ENCODE results near the gene PODN.

Gene PODN

DNA sequence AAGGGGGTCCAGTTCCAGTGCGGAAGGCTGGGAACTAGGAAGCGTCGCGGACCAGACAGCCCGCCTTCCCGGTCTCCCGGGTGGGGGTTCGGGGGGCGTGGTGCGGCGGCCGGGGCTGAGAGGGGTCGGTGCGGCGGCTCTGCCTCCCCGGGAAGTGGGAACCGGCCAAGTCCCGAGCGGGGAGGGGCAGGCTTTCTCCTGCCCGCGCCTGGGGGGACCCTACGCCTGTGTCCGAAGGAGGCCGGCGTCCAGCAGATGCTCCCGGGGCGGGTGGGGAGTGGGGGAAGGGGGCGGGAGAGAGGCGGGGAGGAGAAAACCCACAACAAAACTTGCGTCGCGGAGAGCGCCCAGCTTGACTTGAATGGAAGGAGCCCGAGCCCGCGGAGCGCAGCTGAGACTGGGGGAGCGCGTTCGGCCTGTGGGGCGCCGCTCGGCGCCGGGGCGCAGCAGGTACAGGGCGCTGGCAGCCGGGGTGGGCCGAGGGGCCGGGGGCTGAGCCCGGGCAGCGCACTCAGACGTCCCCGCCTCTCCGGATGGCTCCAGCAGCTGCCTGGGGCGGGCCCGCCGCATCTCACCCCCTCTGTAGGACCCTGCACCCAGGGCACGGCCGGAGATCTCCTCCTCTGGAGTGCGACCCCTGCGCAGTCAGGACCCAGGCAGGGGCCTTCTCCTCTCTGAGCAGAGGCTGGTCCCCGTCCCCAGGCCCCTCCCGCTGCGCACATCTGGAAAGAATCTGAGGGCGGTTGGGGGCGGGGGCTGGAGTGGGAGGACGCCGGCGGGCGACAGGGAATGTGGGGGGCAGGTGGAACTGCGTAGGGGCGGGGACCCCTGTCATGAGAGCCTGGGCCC is at the start of gene PODN:
Gene PODN, plus strand, starts transcription at position 355 of the 849 bp plus-strand sequence. CDS start 7,643 bp downstream, outside the sequence.
- TF ChIP-seq, protein P1, sequence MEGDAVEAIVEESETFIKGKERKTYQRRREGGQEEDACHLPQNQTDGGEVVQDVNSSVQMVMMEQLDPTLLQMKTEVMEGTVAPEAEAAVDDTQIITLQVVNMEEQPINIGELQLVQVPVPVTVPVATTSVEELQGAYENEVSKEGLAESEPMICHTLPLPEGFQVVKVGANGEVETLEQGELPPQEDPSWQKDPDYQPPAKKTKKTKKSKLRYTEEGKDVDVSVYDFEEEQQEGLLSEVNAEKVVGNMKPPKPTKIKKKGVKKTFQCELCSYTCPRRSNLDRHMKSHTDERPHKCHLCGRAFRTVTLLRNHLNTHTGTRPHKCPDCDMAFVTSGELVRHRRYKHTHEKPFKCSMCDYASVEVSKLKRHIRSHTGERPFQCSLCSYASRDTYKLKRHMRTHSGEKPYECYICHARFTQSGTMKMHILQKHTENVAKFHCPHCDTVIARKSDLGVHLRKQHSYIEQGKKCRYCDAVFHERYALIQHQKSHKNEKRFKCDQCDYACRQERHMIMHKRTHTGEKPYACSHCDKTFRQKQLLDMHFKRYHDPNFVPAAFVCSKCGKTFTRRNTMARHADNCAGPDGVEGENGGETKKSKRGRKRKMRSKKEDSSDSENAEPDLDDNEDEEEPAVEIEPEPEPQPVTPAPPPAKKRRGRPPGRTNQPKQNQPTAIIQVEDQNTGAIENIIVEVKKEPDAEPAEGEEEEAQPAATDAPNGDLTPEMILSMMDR (IDR thresholded peaks at IDR 0.05; ENCODE audit: borderline replicate concordance, insufficient read depth, low read depth, low read length): no peak
- H3K4me3 ChIP-seq (ENCODE audit: low read depth, low read length): no peak within 1 kb of the TSS

DNA sequence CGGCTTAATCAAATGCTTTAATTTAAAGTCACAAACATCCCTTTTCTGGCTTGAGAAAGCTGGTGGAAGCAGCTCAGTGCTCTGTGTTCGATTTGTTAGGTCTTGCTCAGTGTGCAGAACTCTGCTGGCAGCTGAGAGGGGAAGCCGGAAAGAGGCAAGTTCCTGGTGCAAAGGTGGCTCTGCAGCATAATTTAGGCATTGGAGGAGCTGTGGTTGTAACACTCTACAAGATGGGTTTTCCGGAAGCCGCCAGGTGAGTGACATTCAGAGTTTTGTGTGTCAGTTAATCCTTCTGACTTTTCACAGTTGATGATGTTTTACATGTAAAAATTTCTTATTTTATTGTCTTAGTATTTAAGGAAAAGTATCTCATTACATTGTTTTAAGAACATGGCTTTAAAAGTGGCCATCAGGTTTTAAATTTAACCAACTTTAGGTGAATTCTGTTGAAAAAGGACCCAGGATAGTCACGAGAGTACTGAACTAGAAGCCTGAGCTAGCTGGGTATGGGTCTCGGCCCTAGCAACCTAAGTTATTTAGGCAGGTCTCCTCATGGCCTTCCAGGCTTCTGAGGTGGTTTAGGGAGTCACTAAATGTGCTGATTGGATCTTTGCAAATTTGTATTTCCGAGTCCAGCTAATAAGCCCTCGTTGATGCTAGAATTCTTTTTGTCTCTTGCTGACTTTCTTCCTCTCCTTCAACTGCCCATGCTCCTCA is 47.1 kb upstream of the PODN start:
- TF ChIP-seq, protein P1 (IDR thresholded peaks at IDR 0.05; ENCODE audit: borderline replicate concordance, insufficient read depth, low read depth, low read length): no peak
- H3K4me3 ChIP-seq (ENCODE audit: low read depth, low read length): peak overlapping the region; percentile 55

DNA sequence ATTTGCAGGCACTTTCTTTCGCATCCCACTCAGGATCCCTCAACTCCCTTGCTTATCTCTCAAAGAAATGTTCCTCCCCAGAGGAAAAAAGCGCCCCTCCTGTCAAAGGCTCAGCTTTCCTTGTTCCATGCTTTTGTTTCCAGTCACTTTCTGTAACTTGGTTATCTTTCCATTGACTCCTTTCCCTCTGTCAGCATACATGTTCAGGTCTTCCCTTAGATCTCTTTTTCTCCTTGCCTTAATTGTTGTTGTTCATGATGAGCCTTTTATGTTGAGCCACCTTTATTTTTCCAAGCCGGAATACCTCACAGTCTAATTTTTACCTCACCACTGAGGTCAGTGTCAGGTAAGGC is 46.5 kb upstream of the PODN start:
- TF ChIP-seq, protein P1 (IDR thresholded peaks at IDR 0.05; ENCODE audit: borderline replicate concordance, insufficient read depth, low read depth, low read length): no peak
- H3K4me3 ChIP-seq (ENCODE audit: low read depth, low read length): peak overlapping the region; percentile 55

- TF ChIP-seq, protein P1 (IDR thresholded peaks at IDR 0.05; ENCODE audit: borderline replicate concordance, insufficient read depth, low read depth, low read length): no peak
- no peak overlapping the region for H3K4me3 ChIP-seq (ENCODE audit: low read depth, low read length)
Measured at GRCh38 chr1:53016705-53017104, 45.3 kb upstream of the PODN start.

GRCh38 chr1:53020588-53020987 is 41.4 kb upstream of the PODN start:
- TF ChIP-seq, protein P1 (IDR thresholded peaks at IDR 0.05; ENCODE audit: borderline replicate concordance, insufficient read depth, low read depth, low read length): no peak
- no peak overlapping the region for H3K4me3 ChIP-seq (ENCODE audit: low read depth, low read length)

DNA sequence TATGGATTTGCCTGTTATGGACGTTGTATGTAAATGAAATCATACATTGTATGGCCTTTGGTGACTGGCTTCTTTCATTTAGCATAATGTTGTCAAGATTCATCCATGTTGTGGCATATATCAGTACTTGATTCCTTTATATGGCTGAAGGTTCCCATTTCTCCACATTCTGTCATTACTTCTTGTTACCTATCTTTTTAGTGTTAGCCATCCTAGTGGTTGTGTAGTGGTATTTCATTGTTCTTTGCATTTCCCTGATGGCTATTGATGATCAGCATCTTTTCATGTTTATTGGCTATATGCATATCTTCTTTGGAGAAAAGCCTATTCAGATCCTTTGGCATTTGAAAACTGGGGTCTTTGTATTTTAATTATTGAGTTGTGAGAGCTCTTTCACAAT is 39.8 kb upstream of the PODN start:
- TF ChIP-seq, protein P1 (IDR thresholded peaks at IDR 0.05; ENCODE audit: borderline replicate concordance, insufficient read depth, low read depth, low read length): no peak
- H3K4me3 ChIP-seq (ENCODE audit: low read depth, low read length): no peak overlapping the region
